Endometrium (tissue), 2 donors: ENCODE data around the gene NCOA1.
"Not testable (repeated sequence)": the region's sequence is repeated elsewhere in the genome, so short reads cannot be mapped to it uniquely, and the experiment has no call there.

Experiments
- FAIRE-seq: peaks from 2 replicates; lab custom pipeline; 2012; peaks lifted over from hg19 to GRCh38; lab: Jason Lieb, UNC
- donor health status: control.
- donor health status: control.

The NCOA1 gene

DNA sequence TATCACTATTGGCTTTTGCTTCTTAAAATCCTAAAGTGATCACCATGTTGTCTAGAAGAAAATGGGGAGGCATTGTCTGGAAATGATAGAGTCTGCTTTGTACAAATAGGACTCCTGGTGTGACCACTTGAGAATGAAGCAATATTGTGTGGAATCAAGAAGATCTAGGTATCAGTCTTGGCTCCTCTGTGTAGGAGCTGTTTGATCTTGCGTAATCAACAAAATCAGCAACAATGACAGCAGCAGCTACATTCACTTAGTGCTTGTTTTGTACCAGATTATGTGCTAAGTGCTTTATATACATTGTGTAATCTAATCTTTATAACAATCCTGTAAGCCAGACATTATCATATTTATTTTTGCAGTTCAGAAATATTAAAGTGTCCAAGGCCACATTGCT is 17.8 kb downstream of the NCOA1 start:
- FAIRE-seq, result no peak

DNA sequence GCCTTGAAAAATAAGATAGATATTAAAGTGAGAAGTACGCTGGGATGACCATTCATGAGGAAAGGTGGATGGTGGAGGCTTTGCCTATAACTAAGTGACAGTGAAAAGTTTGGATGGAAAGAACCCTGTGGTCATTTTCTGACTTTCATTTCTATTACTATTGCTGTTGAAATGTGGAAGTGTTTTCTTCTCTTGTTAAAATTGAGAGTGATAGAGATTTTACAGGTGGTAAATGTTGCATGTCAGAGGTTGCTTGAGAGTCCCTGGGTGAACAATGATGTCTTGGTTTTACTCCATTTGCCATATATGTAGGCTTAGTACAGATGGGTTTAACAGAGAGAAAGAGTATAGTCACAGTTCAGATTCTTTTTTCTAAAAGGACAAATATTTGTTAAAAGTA is 18.4 kb downstream of the NCOA1 start:
- no peak for FAIRE-seq

DNA sequence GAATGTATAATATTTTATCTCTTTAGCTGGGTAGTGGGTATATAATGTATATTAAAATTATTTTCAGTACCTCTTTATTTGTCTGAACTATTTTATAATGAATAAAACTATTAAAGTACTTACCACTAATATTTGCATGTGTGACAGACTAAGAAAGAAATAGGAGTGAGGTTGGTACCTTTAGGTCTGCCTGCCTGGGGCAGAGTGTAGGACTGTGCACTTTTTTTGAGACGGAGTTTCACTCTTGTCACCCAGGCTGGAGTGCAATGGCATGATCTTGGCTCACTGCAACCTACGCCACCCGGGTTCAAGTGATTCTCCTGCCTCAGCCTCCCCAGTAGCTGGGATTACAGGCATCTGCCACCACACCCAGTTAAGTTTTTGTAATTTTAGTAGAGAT is 18.8 kb downstream of the NCOA1 start:
- FAIRE-seq, result no peak

DNA sequence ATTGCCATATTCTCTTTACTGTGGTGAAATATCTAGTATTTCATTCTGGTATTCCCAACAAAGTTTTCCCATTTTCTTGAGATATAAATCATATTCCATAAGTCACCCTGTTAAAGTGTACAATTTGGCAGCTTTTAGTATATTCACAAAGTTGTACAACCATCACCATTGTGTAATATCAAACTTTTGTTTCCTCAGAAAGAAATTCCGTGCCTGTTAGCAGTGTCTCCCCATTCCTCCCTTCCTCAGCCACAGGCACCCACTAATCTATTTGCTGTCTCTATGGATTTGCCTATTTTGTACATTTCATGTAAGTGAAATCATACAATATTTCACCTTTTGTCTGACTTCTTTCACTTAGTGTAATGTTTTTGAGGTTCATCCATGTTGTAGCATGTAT is 19.7 kb downstream of the NCOA1 start:
- no peak for FAIRE-seq

DNA sequence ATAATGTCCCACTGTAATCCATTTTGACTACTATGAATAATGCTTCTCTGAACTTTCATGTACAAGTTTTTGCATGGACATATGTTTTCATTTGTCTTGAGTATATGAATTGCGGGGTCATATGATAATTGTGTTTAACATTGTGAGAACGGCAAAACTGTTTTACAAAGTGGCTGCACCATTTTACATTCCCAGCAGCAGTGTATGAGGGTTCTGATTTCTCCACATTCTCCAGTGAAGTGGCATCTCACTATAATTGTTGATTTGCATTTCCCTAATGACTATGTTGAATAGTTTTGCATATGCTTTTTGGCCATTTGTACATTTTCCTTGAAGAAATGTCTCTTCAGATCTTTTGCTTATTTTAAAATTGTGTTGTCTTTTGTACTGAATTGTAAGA is 20.1 kb downstream of the NCOA1 start:
- FAIRE-seq, result no peak

DNA sequence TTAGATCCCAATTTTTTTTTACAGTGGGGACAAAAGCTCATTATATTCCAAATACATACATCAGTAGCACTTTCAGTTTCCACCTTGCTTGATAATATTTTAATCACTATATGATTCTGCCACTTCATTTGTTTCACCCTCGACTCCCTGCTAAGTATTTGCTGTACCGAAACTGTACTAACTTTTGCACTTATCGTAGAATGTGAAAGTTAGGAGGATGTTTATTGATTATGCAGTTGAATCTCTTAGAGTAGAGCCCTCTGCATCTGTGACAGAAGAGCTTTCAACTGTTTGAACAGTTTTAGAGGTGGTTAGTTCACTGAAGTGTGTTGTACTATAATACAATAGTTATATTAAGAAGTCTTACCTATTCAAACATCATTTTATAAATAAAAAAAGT is 20.8 kb downstream of the NCOA1 start:
- no peak for FAIRE-seq

DNA sequence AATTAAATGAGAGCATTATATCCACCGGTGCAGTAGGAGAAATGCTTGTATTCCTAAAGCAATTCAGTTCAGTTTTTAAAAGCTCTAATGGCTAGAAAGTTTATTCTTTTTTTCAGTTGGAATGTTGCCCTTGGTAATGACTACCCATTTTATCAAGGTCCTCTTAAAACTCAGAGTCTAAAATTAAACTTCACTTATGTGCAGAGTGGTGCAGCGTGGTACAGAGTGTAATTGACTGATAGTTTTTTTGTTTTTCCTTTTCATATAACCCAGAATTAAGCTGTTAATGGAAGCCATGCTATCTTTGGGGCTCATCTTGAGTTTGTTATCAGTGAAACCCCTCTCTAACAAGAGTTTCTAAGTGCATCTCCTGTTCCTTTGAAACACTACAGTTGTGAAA is 21.4 kb downstream of the NCOA1 start:
- no peak for FAIRE-seq

DNA sequence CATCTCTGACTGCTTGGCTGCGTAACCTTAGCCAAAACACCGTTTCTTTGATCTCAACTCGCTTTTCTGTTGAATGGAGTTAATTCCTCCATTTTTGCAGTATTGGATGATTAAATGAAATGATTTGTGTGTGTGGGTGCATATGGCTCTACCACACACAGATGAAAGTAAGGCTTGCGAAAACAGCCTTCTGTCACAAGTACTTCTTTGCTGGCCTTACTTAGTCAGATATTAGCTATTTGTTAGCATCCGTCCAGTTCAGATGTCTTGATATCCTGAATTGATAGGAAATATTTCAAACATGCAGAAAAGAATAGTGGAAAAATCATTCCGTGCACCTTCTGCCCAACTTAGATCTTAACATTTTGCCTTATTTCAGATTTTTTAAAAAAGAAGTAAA is 21.8 kb downstream of the NCOA1 start:
- FAIRE-seq, result no peak

DNA sequence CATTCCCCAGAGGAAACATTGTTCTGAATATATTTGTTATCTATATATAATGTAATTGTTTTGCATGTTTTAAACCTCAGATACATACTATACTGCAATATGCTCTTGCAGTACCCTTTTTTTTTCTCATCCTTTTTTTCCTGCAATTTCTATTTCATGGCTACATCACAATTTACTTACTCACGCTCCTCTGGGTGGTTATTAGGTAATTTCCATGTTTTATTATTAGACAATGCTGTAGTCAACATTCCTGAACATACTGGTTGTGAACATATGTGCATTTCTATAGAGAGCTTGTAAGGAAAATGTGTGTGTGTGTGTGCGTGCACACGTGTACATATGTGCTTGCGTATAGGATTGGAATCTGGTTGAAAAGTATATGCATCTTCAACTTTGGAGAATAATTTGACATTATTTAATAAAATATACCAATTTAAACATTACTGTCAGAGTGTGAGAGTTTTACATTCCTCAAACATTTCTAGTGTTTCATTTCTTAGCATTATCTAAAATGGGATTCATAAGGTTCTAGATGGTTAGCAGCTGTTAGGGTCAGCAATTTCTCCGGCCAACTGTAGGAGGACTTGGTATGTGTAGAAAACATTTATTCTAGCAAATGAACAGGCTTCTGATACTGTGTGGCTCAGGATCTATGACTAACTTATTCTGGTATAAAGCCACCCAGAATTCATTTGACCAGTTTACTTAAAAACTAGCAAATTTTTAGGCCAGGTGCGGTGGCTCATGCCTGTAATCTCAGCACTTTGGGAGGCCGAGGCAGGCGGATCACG is 22.4 kb downstream of the NCOA1 start:
- FAIRE-seq, result no peak

DNA sequence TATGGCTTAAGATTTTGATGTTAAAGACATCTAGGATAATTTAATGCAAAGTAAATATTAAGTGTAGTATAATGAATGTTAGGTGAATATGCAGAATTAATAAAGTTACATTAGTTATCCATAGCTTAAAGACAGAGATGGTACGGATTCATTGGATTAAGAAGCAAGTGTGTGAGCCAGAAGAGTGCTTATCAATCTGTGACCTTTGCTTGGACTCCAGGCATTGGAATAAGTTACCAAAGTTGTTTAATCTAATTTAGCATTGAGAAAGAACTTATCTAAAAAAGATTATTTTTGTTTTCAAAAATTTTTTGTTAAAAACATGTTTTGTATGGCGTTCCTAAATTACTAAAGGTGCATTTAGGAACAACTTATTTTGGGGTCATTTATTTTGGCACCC is 23.8 kb downstream of the NCOA1 start:
- no peak for FAIRE-seq

- no peak for FAIRE-seq
These were observed 24.3 kb downstream of the NCOA1 start for GRCh38 chr2:24515335-24515734.

DNA sequence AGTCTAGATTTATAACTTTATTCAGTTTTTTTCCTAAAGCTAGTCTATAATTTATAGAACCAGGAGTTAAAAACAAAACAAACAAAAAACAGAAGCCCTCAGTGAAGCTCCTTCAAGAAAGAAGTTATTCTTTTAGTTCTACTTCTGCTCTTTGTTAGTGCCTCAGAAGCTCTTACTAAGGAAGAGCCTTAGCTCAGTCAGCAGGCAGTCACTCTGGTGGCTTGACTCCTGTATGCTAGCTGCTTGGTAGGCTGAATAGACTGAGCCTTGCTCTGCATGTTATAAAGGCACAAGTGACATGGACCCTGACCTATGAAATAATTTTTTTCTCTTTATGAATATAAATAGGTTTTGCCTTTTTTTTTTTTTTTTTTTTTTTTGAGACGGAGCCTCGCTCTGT is 24.8 kb downstream of the NCOA1 start:
- no peak for FAIRE-seq

DNA sequence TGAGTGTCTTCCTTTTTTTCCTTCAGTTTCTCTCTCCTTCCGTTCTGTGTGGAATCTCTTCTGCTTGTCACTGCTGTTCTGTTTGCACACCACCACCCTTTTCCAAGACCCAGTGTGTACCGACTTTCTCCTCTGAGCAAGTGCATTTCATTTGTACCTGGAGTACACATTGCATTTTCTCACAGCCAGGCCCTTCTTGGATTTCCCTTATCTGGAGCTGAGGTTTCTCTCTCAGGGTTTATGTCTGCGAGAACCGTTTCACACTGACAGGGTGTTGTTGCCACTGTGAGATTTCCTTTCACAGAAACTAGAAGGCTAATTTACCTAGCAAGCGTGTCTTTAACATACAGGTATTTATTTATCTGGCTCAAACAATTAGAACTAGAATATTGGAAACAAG is 26.2 kb downstream of the NCOA1 start:
- no peak for FAIRE-seq

- no peak for FAIRE-seq
These were observed 29.1 kb downstream of the NCOA1 start for GRCh38 chr2:24520175-24520574.

- no peak for FAIRE-seq
These were observed 30.3 kb downstream of the NCOA1 start for GRCh38 chr2:24521162-24521857.

- no peak for FAIRE-seq
These were observed 31.1 kb downstream of the NCOA1 start for GRCh38 chr2:24521975-24522639.

DNA sequence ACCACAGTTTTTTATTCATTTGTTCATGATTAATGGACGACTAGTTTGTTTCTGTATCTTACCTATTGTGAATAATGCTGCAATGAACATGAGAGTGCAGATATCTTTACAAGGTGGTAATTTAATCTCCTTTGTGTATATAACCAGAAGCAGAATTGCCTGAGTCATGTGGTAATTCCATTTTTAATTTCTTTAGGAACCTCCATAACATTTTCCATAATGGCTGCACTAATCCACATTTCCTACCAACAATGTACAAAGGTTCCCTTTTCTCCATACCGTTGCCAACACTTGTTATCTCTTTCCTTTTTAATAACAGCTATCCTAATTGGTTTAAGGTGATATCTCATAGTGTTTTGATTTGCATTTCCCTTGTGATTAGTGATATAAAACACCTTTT is 36.5 kb downstream of the NCOA1 start:
- no peak for FAIRE-seq

DNA sequence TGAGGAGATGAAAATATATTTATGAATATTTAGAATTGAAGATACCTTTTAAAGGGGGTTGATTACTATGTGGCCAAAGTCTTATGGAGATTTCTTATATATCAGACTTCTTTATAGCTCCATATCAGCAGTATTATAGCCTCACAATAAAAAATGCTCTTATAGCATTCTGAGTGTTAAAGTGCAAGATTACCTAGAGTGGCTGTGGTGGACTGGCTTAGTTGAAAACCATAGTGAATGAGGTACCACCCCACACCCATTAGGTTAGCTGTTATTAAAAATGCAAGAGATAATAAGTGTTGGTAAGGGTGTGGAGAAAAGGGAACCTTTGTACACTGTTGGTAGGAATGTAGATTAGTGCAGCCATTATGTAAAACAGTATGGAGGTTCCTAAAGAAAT is 39.7 kb downstream of the NCOA1 start:
- FAIRE-seq, result no peak

GRCh38 chr2:24531610-24532009 is 40.6 kb downstream of the NCOA1 start:
- FAIRE-seq, result not testable (repeated sequence)

GRCh38 chr2:24532057-24532456 is 41.0 kb downstream of the NCOA1 start:
- FAIRE-seq, result not testable (repeated sequence)

- not testable (repeated sequence) for FAIRE-seq
These were observed 42.5 kb downstream of the NCOA1 start for GRCh38 chr2:24533574-24533973.

DNA sequence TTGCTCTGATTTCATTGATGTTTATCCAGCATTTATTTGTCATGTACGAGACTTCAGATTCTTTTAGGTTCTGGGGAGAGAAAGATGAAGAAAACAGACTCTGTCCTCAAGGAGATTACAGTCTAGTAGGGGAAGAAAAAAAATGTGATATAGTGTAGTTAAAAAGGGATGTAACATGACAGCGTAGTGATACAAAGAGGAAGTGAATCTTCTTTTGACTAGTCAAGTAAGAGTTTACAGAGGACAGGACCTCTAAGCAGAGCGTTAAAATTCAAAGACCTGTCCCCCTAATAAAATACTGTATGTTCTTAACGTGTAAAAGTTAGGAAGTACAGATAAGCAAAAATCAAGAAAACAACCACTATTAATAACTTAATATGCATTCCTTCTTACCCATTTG is 47.7 kb downstream of the NCOA1 start:
- FAIRE-seq, result no peak

- no peak for FAIRE-seq
These were observed 48.2 kb downstream of the NCOA1 start for GRCh38 chr2:24539258-24539657.
